GM19328 (cell line): Measurements from ENCODE around the gene CHST3.

Experiments
- ATAC-seq: cut with Tn5 transposase; IDR thresholded peaks from one replicate; pipeline ENCODE4 v1.9.1; 2021; ENCODE audit warnings: mild to moderate bottlenecking, moderate library complexity; ENCODE audit not compliant: unreplicated experiment

CHST3 gene

DNA sequence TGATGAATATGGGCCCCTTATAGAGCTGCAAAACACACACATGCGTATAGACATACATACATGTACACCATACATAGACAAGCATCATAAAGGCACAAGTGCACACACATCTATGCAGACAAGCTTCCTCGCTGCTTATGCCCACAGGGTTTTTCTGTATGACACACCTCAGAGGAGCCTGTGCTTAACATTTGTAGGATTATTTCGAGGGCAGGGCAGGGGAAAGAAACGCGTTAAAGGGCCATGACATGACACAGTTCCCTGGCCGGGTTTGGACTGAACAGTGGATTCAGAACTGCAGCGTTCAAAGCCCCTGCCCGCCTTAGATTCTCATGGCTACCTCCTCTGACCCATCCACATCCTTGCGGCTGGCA, 44.8 kb downstream of the CHST3 start:
- ATAC-seq, result no peak

GRCh38 chr10:72009425-72010081, 45.4 kb downstream of the CHST3 start:
- ATAC-seq, result no peak

DNA sequence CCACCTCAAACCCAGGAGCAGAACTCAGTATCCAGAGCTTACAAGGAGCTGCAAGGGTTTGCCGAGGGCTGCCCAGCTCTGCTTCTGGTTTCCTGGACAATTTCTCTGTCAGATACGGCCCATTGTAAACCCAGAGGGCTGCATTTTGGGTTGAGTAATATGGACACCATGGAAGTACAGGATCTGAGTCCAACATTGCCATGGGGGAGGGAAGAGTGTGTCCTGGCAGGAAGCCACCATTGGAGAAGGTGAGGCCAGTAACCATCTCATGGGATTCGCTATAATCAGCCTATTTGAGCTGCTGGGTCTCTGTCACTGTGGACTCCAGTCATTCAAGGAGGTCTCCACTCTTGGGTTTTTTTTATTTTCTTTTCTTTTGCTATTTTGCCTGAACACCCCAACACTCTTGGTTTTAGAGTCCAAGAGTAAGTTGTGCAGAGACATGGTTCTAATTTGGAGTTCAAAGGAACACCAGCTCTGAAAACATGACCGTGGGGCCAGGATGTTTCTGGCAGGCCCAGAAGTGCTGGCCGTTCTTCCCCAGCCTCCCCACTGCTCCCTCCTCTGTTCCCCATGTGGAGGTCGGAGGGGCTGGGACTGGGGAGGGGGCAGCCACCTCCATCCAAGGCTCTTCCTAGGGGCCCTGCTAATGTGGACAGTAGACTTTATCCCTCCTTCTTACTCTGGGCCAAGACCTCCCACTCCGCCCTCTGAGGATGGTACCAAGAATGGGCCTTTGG, 46.2 kb downstream of the CHST3 start:
- no peak for ATAC-seq

GRCh38 chr10:72011016-72011415, 46.8 kb downstream of the CHST3 start:
- ATAC-seq, result no peak

- no peak for ATAC-seq
These were observed 47.3 kb downstream of the CHST3 start for GRCh38 chr10:72011468-72011867.

- no peak for ATAC-seq
These were observed 47.8 kb downstream of the CHST3 start for GRCh38 chr10:72011976-72012512.

DNA sequence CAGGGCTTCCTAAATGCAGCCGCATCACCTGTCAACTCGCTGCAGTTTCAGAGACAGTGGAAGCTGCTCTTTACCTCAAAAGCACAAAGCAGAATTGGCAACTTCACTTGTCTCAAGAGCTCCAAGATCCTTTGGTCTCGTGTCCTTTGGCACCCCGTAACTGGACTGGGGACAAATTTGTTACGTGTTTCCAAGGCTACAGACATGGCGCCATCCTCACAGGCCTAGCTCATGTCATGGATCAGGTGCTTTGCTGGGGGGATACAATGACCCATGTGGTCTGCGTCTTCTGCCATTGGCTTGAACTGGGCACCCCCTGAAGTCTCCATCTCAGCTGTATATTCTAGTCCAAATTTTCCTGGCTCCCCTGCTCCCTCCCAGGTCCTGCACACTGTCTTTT, 48.6 kb downstream of the CHST3 start:
- ATAC-seq, result no peak

- ATAC-seq, result no peak
These were observed 49.2 kb downstream of the CHST3 start for GRCh38 chr10:72013202-72013945.

GRCh38 chr10:72014197-72014596, 50.0 kb downstream of the CHST3 start:
- ATAC-seq, result no peak

DNA sequence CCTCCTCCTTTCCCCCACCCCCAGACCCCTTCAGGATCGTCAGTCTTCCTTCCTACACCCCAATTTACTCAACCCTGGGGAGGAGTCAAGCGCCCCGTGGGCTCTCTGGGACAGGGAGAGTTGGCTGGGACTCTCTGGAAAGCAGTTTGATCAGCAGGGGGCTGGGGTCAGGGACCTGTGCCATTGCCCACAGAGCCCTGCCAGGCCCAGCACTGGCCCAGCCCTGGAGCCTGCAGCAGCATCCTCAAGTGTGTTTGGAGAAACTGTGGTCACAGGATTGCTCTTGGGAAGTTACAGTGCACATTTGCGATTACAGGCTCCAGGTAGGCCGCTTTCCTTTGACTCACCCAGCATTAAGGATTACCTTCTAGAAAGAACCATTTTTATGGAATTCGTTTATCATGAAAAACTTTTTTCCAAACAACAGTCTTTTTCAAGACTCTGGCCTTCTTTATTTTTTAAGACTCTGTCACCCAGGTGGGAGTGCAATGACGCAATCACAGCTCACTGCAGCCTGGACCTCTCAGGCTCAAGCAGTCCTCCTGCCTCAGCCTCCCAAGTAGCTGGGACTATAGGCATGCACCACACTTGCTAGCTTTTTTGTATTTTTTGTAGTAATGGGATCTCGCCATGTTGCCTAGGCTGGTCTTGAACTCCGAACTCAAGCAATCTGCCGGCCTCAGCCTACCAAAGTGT, 50.7 kb downstream of the CHST3 start:
- no peak for ATAC-seq

GRCh38 chr10:72015841-72016240, 51.6 kb downstream of the CHST3 start:
- ATAC-seq, result no peak

GRCh38 chr10:72016608-72017300, 52.6 kb downstream of the CHST3 start:
- no peak for ATAC-seq

DNA sequence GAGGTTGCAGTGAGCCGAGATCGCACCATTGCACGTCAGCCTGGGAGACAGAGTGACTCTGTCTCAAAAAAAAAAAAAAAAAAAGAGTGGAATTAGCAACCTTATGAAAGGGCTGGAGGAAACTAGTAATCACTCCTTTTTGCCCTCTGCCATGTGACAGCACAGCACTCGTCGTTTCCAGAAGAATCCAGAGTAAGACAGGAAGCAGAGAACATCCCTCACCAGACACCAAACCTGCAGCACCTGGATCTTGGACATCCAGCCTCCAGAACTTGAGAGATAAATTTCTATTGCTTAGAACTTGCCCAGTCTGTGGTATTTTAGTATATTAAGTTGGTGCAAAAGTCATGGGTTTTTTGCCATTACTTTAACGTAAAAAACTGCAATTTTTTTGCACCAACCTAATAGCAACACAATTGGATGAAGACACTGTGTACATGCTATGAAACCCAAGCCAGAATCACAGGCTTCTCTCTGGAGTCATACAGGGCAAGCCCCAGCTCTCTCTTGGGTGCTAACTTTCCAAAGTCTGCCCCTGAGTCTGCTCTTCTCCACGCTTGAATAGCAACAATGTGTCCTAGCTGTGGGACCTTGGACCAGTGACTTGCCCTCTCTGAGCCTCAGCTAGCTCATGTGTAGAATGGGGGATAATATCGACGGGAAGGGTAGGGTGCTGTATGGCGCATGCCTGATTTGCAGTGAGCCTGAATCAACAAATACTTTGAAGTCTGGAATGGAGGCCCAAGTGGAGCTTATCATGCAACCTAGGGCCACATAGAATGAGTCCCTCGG, 55.1 kb downstream of the CHST3 start:
- ATAC-seq, result no peak

DNA sequence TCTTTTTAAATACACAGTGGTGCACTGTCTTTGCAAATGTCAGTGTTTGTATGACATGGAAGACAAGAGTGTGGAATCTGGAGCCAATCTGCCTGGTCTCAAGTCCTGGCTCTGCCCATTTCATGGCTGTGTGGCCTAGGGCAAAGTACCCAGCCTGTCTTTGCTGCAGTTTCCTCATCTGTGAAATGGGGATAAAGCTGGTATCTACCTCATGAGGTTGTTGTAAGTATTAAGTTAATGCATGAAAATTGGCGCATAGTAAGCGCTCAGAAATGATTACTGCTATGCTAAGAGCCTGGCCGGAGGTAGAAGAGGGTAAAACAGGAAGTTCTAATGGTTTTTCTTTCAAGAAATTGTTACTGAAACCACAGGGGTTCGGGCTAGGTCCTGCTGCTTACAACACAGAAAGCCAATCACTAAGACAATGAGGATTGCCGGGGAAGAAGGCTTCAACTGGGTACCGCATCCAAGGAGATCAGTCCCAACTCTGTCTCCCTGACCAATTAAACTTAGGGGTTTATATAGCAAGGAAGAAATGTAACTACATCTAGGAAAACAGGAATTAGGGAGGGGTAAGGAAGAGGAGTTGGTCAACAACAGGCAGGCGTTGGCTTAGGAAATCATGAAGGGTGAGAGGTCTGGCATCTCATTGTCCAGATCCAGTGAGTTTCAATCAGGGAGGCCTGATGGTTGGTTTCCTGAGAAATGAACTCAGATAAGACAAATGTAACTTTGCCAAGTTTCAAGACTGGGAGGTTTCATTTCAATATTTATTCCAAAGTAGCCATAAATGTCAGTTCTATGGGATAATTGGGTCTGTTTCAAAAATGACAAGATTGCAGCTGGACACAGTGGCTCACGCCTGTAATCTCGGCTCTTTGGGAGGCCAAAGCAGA, 57.0 kb downstream of the CHST3 start:
- no peak for ATAC-seq

GRCh38 chr10:72022228-72022627, 58.0 kb downstream of the CHST3 start:
- no peak for ATAC-seq

- no peak for ATAC-seq
These were observed 60.4 kb downstream of the CHST3 start for GRCh38 chr10:72024596-72024995.

DNA sequence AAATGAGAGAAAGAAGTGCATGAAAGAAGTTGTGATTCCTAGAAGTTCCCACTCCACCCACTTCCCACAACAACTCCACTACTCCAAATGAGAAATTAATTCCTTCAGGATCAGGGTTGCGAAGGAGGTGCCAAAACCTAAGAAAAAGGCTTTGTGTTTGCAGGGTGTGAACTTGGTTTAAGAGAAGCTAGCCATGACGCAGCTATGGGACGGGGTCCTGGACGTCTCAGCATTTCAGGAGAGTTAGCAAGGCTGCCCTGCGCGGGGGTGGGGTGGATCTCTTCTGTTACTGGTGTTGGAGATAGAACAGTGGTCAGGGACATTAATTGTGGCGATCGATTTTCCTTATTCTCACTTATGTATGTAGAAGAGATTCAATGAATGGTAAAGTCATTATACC, 61.2 kb downstream of the CHST3 start:
- ATAC-seq, result no peak

- no peak for ATAC-seq
These were observed 61.6 kb downstream of the CHST3 start for GRCh38 chr10:72025832-72026231.
